COR-L47 (cell line): Measurements from ENCODE around the gene KIF21B.

ENCODE experiments used
- DNase-seq: peaks from one replicate; lab custom pipeline; 2025; lab: John Stamatoyannopoulos, UW

Gene KIF21B, protein sequence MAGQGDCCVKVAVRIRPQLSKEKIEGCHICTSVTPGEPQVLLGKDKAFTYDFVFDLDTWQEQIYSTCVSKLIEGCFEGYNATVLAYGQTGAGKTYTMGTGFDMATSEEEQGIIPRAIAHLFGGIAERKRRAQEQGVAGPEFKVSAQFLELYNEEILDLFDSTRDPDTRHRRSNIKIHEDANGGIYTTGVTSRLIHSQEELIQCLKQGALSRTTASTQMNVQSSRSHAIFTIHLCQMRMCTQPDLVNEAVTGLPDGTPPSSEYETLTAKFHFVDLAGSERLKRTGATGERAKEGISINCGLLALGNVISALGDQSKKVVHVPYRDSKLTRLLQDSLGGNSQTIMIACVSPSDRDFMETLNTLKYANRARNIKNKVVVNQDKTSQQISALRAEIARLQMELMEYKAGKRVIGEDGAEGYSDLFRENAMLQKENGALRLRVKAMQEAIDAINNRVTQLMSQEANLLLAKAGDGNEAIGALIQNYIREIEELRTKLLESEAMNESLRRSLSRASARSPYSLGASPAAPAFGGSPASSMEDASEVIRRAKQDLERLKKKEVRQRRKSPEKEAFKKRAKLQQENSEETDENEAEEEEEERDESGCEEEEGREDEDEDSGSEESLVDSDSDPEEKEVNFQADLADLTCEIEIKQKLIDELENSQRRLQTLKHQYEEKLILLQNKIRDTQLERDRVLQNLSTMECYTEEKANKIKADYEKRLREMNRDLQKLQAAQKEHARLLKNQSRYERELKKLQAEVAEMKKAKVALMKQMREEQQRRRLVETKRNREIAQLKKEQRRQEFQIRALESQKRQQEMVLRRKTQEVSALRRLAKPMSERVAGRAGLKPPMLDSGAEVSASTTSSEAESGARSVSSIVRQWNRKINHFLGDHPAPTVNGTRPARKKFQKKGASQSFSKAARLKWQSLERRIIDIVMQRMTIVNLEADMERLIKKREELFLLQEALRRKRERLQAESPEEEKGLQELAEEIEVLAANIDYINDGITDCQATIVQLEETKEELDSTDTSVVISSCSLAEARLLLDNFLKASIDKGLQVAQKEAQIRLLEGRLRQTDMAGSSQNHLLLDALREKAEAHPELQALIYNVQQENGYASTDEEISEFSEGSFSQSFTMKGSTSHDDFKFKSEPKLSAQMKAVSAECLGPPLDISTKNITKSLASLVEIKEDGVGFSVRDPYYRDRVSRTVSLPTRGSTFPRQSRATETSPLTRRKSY (N-terminal part only)

DNA sequence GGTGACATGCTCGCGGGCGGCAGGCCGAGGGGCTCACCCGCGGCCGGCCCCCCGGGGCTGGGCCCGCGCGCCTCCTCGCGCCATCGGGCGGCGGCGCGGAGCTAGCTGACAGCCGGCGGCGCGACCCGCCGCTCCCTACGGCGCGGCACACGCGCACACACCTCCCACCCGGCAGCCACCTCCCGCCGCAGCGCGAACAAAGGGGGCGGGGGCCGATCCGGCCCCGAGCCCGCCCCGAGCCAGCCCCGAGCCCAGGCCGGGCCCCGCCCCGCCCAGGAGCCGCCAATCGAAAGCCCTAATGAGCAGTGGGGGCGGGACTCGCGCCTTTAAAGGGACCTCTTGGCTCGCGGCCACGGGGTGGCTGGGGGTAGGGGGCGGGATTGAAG, at the start of gene KIF21B:
TSS of gene KIF21B (minus strand) at position 198 of the 386 bp plus-strand sequence. CDS start 331 bp downstream, outside the sequence.
- DNase-seq: peak; percentile 76

DNA sequence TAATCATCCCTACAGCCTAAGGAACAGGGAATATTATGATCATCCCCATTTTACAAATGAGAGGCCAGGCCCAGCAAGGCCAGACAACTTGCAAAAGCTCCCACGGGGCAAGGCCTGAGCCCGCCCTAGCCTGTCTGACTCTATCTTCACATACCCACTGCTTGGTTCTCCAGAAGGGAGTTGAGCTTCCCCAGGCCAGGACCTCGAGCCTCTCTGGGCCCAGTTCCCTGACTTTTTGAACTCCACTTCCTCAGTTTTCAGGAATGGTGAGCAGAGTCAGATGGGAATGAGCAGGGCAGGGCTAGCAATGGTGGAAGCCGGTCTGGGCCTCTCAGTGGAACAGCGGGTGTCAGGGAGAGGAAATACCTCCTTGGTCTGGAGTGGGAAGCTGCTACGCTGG, 49.4 kb upstream of the KIF21B start:
- DNase-seq: no peak

DNA sequence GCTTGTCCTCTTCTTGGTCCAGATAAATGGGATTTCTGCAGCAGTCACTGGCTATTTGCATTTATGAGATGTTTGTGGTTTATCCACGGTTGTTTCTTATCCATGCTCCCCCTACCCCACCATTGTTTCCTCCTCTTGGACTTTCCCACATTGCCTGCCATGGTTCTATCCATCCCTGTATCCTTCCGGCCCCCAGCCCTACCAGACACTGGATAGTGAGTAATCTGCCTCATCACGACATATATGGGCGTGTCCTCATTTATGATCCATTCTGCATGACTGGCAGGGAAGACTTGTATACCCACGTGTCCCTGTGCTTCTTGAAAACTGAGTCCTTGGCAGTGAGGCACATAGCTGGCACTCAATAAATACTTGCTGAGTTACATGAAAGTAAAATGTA, 48.6 kb upstream of the KIF21B start:
- no peak for DNase-seq

DNA sequence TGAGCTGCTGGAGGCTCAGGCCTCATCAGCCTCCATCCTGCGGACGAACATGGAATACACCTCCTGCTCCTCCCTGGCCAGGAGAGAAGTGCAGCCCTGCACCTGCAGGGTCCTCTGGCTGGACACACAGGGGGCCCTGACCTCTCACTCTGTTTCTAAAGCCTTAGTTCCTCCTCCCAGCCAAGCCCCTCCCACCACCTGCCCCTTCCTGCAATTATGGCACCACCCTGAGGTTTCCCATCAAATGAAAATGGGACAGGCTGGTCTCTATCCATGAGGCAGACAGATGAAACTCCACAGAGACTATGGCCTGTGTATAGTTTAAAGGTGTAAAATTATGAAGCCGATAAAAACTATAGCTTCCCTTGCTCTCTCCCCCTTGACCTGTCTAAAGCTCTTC, 46.1 kb upstream of the KIF21B start:
- DNase-seq: peak; percentile 33

DNA sequence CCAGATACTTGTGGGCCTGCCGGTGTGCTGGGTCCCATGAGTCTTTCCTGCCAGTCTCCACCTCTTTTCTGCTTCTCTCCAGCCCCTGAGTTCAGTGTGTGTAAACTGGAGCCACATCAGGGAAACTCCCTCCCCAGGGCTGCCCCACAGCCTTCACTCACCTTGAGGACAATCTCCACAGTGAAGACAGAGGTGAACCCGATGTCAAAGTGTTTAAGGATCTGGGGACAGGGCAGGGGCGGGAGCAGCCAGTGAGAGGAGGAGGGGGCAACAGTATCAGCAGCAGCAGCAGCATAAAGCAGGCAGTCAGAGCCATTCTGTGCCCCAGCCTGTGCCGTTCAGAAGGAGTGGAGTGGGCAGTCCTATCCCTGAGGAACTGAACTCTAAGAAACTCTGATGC, 45.5 kb upstream of the KIF21B start:
- no peak for DNase-seq

DNA sequence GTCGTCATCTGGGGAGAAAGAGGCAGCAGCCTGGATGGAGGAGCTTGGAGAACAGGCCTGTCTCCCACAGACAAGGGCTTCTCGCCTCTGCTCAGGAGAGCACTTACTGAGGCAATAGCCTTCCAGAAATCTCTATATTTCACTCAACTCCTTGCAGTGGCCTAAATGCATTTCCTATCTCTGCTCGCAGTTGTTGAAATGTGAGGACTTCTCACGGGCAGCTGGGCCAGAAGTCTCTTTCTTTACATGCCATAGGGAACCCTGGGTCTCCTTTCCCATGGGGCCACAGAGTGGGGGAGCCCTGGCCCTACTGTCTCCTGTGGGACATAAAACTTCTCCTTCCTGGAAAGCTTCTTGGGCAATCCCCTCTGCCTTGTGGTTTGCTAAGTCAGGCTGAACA, 43.5 kb upstream of the KIF21B start:
- no peak for DNase-seq

DNA sequence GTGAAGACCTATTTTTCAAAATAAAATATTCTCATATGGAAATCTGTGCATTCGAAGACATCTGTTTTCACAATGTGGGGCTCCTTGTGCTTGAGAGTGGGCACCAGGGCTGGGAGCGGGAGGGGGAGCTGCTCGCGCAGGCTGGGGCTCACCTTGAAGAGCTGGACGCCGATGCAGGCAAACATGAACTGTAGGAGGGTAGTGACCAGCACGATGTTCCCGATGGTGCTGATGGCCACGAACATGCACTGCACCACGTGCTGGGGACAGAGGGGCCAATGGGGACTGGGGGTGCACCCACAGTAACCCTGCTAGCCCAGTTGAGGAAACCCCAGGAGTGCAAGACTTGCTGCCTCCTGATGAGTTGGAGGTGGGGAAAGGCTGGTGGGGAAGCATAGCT, 42.2 kb upstream of the KIF21B start:
- DNase-seq: no peak

DNA sequence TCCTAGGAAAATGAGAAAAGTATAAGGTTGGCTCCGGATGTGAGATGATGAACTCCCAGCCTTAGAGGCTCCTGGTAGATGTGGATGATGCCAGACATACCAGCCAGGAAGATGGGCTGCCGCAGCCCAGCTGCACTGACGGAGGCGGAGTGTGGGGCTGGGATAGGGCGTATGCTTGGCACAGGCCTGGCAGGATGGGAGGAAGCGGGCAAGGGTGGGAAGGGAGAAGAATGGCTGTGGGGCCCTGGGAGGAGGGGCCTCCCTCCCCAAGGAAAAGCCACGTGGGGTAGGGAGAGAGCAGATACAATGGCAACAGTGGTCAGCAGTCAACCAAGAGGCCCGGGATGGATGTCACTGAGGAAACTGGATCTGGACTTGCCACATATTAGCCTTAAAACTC, 41.3 kb upstream of the KIF21B start:
- DNase-seq: no peak

DNA sequence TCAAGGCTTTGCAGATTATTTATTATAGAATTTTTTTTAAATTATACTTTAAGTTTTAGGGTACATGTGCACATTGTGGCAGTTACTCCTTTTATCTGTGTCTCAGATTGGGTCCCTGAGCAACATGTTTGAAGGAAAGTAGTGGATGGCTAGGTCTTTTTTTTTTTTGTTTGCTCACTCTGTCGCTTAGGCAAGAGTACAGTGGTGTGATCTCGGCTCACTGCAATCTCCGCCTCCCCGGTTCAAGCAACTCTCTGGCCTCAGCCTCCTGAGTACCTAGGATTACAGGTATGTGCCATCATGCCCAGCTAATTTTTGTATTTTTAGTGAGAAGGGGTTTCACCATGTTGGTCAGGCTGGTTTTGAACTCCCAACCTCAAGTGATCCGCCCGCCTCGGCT, 39.6 kb upstream of the KIF21B start:
- DNase-seq: no peak

DNA sequence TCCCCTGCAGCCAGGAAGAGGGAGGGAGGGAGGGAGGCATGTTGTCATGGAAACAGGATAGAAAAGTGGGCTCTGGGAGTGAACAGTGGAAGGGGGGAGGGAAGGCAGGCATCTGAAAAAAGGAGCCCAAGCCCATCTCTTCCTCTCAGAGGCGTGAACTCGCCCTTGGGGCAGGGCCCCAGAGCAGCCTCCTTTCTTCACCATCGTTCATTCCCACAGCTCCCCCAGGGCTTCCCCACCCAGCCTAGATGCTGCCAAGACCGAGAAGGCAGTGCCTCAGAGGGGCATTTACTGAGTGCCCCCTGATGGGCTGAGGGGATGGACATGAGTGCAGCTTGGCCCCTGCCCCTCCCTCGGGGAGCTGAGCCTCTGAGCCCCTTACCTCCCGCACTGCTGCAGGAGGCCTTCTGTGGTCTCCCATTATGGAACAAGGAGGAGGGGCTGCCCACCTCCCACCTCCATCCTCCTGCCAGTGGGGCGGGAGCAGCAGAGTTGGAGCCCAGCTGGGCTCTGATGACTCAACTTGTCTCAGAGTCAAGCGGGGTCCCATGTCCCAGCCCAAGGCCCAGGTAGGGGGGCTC, 39.1 kb upstream of the KIF21B start:
- no peak for DNase-seq

DNA sequence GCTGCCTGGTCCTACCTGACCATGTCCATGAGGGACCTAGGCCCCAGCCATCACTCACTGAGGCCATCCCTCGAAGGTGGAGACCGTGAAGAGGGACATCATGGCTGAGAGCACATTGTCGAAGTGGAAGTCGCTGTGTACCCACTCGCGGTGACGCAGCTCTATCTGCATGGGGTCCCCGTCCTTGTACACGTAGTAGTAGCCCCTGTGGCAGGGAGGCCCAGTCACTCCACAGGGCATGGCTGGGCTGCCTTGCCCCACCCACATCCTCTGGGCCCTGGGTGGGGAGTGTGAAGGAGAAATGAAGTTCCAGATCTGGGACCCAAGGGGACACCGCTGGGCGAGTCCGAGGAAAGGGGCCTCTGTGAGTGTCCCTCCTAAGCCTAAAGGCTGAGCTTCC, 38.4 kb upstream of the KIF21B start:
- DNase-seq: no peak

DNA sequence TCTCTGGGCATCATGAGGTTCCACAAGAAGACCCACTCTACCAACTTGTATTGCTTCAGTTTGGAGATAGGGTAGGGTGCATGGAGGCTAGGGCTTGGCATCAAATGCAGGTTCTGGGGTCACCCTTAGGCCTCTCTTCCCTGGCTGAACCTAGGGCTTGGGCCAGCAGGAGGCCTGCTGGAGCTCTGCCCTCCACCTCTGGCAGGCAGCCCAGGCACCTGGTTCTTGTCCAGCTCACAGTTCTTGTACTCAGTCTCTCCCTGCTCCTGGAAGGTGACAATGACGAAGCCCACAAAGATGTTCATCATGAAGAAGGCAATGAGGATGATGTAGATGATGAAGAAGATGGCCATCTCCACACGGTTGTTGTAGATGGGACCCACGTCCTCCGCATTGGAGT, 37.5 kb upstream of the KIF21B start:
- DNase-seq: no peak

DNA sequence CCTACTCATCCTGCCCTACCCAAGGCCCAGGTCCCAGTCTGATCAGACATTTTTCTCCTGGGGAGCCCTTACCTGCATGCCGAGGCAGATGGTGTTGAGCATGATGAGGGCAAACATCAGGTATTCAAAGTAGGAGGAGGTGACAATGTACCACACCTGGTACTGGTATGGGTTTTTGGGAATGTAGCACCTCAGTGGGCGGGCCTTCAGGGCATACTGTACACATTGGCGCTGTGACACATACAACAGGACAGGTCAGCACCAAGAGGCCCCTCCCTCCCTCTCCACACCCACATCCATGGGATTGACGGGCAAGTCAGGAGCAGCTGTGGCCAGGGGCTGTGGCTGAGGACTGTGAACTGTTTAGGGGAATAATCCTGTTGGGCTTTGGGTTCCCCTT, 37.1 kb upstream of the KIF21B start:
- DNase-seq: no peak

DNA sequence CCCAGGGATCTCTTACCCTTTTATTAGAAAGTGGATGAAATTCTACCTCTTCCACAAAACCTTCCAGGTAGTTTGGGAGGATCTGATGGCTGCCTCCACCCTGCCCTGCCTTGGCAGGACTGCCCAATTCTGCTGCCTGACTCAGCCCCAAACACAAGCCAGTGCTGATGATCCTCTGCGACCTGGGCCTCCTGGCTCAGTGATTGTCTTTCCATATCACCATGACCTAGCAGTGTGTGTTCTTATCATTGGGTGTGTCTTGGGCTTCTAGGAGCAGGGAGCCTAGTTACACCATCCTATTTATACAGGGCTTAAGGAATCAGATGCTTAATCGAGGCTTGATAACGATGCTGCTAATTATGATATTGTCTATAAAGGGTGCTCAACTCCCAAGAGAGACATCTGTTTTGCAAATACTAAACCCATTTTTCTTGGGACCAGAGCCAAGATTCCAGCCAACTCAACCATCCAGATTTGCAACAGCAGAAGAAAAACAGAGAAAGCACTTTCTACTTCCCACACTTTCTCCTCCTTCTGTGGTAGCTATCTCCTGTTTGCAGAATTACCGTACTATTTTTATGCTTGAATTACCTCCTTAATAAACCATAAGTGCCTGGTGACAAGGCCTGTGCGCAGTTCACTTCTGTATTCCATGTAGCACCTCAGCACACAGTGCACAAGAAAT, 36.5 kb upstream of the KIF21B start:
- DNase-seq: no peak

DNA sequence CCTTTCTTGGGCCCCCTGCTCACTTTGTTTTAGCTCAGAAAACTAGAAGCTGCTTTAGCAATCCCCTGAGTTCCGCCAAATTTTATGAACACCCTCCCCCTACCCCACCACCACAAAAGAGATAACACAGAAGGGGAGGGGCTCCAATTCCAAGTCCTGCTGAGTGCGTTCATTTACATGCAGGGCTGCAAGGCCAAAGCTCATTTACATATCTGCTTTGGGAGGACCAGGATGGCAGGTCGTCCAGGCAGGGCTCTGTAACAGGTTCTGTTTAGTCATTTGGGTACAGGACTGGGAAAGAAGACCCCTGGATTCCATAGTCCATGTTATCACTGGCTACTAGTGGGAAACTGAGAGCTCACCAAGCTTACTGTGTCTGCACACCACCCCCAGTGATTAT, 35.9 kb upstream of the KIF21B start:
- no peak for DNase-seq

DNA sequence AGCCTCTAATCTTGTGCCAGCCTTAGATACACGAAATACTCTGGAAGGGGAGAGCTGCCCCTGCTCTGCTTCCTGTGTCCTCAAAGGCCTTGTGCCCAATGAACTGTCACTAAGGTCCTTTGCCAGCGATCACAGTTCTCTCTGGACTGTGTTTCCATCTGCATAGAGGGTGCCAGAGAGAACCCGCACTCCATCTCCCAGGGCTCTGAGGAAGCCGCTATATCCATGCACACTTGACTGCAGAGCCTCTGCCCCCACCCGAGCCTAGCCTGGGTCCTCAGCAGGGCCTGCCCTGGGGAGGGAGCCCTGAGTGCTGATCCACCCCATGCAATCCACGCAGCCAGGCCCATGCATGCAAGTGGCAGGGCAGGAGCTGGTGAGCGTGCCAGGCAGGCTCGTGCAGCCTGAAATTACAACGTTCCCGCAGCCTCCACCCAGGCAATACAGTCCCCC, 30.6 kb upstream of the KIF21B start:
- DNase-seq: no peak

DNA sequence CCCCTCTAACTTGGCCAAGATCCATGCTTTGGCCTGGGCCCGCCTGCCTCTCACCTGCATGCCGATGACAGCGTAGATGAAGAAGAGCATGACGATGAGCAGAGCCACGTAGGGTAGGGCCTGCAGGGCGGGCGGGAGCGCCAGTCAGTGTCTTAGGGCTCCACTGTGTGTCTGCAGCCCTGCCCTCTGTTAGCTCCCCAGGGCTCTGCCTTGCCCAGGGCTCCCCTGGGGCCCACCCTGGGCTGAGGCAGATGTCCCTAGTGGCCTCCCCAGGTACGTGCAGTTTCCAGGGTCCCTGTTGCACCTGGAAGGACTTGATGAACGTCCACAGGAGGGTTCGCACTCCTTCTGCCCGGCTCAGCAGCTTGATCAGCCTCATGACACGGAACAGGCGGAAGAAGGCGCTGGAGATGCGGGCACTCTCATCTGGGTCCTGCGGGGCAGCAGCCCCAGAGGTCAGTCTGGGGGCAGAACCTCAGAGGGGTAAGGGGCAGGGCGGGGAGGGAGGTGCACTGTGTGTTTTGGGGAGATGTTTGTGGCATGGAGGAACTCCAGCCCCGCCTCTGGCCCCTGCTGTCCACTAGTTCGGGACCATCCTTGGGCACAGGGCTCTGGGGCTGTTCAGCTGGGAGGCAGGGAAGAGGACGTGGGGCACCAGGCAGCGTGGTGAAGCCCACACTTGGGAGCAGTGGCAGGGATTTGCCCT, 29.8 kb upstream of the KIF21B start:
- DNase-seq: no peak

DNA sequence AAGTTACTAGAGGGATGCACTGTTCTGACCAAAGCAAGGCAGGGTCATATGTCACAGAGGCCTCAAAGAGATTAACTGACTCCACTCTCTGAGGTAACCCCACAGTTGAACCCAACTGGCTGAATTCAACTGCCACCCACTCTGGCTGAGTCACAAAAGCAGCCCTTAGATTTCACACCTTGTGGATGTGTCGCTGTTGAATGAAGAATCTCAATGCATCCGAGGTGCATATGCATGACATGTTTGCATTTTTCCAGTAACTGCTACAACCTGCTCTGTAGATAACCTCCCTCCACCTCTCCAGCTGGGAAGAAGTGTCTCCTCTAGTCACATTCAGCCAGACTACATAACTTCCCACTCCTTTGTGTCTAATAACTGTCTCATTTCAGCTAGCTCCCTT, 27.9 kb upstream of the KIF21B start:
- no peak for DNase-seq

DNA sequence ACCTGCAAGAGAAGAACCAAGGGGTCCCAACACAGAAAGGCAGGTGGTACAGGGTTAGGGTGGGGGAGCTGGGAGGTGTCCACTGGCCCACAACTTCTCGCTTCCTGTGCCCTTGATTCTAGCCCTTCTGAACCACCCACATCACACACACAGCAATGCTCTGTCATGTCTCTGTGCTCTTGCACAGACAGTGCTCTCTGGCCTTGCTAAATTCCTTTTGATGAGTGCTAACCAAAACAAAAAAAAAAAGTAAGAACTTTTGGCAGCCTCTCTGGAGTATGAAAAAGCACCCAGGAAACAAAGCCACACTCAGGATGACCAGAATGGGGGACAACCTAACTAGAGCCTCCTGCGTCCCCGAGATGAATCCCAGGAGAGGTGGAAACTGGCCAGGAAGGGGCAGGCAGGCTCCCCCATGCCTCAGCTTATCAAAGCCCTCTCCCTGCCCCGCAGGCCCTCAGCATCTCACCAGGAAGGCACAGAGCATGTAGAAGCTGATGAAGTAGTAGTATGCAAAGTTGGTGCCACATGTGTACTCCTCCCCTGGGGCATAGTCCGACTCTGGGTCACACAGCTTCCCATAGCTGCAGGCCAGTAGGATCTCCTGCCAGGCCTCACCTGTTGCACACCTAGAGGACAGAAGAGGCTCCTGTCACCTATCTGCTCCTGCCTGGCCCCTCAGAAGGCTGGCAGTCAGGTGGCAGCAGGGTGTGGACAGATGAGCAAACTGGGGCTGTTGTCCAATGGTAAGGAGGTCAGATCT, 27.2 kb upstream of the KIF21B start:
- DNase-seq: no peak

DNA sequence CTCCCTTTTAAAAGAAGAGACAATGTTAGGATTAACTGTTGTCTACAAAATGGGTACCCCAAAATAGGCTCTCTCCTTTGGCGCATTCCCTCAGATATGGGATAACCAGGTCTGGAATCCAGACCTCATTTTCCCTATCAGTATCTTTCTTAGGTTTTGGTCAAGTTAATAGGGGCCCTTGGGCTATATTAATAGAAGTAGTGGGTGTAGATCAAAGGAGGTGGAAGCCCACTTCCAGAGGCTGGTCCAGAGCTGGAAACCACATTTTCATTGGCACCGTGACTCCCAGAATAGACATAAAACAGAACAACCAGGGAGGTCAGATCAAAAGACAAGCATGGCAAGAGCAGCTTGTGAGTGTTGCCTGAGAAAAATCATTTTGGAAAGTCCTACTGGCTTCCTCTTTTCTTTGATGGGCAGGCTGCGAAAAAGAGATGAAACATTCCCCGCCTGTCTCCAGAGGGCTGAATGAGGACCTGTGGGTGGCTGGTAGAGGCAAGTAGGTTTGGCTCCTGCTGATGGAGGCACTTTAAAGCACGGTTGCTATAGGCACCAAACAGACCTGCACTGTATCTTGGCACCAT, 25.8 kb upstream of the KIF21B start:
- no peak for DNase-seq
